HepG2 (cell line): ENCODE data around the gene WNT2. TPM values are rescaled to one million over a fixed set of nuclear protein-coding genes. Genes with fewer than 3 reads are reported as not detected.

ENCODE experiments used
- ATAC-seq: fragments of 200-7000 bp; cut with Tn5 transposase; 3 replicates; pipeline ENCODE4 v1.9.1; 2020; ENCODE audit warnings: mild to moderate bottlenecking, moderate library complexity
- BruUV-seq: library from RNA; stranded (reverse); fragments of 400-500 nt; replicated peaks from 2 replicates; lab custom pipeline; 2021; lab: Mats Ljungman, UMichigan
- CTCF ChIA-PET: fragments of 300-600 bp; formaldehyde crosslinking; extraction: SDS; loops from one replicate; lab custom pipeline; 2021; ENCODE audit warnings: low total read pairs, inconsistent platforms, low intra/inter-chr PET ratio; lab: Yijun Ruan, JAX
- POLR2A ChIA-PET: fragments of 350-600 bp; sonication (Branson Sonifier 250); formaldehyde crosslinking; loops from one replicate; lab custom pipeline; 2020; ENCODE audit warnings: antibody characterized with exemption, inconsistent platforms; lab: Yijun Ruan, JAX
- DNase-seq: peaks from one replicate; pipeline ENCODE4 v3.0.0-alpha.2; 2015; ENCODE audit warnings: low spot score
- FAIRE-seq: peaks from 3 replicates; lab custom pipeline; 2011; peaks lifted over from hg19 to GRCh38; lab: Jason Lieb, UNC
- H2AFZ ChIP-seq: one replicate; pipeline ENCODE4 v1.6.1; 2011; ENCODE audit warnings: low read length, inconsistent platforms
- H3K27ac ChIP-seq: fragments of 300-600 bp; 3 replicates; pipeline ENCODE4 v1.8.0; 2011; ENCODE audit warnings: mixed run types, mild to moderate bottlenecking, mixed read lengths, low read length, inconsistent platforms; ENCODE audit not compliant: insufficient read depth; ENCODE audit errors: extremely low read length
- H3K27me3 ChIP-seq, 2 experiments: fragments of 200-600 bp in 1 of 2; 2 replicates in 1 of 2; 3 replicates in 1 of 2; pipeline versions ENCODE4 v1.6.0 to v1.8.0; 2011; ENCODE audit warnings: low read length in 2 of 2, mild to moderate bottlenecking in 2 of 2, moderate library complexity in 2 of 2, inconsistent platforms in 1 of 2; ENCODE audit not compliant: insufficient read depth in 2 of 2, control insufficient read depth in 1 of 2
- H3K36me3 ChIP-seq, 2 experiments: fragments of 200-600 bp in 1 of 2; replicated peaks in 1 of 2; 2 replicates in 1 of 2; 3 replicates in 1 of 2; pipeline versions ENCODE4 v1.5.1 to v1.8.0; 2011; ENCODE audit warnings: low read length in 2 of 2, inconsistent platforms in 1 of 2; ENCODE audit not compliant: insufficient read depth in 2 of 2, control insufficient read depth in 1 of 2
- H3K4me1 ChIP-seq: 2 replicates; pipeline ENCODE4 v1.5.1; 2012; ENCODE audit warnings: low read length, inconsistent platforms; ENCODE audit not compliant: insufficient read depth
- H3K4me2 ChIP-seq: 2 replicates; pipeline ENCODE4 v1.6.0; 2011; ENCODE audit warnings: low read depth, low read length, inconsistent platforms
- H3K4me3 ChIP-seq, 3 experiments: fragments of 200-600 bp in 1 of 3; sonication (generic), shearing (Covaris generic) in 1 of 3; replicated peaks in 1 of 3; 2 replicates each; pipeline ENCODE4 v1.5.1; 2011 to 2016; ENCODE audit warnings: low read length in 3 of 3, inconsistent platforms in 2 of 3, low read depth in 2 of 3, mild to moderate bottlenecking in 2 of 3, control low read depth in 1 of 3, mixed read lengths in 1 of 3; ENCODE audit not compliant: insufficient read depth in 1 of 3
- H3K79me2 ChIP-seq: one replicate; pipeline ENCODE4 v1.6.1; 2011; ENCODE audit warnings: low read length, inconsistent platforms; ENCODE audit not compliant: insufficient read depth
- H3K9ac ChIP-seq: 2 replicates; pipeline ENCODE4 v1.6.0; 2011; ENCODE audit warnings: mild to moderate bottlenecking, low read depth, low read length, inconsistent platforms; ENCODE audit not compliant: insufficient read depth
- H3K9me3 ChIP-seq: 2 replicates; pipeline ENCODE4 v1.5.1; 2012; ENCODE audit warnings: mild to moderate bottlenecking, low read length
- H4K20me1 ChIP-seq: 2 replicates; pipeline ENCODE4 v1.6.0; 2011; ENCODE audit warnings: inconsistent platforms, mild to moderate bottlenecking, low read length, moderate library complexity; ENCODE audit not compliant: insufficient read depth
- ATF1 ChIP-seq: IDR thresholded peaks from 2 replicates; pipeline ENCODE4 v1.6.1; 2016; ENCODE audit warnings: mild to moderate bottlenecking, control low read depth
- BHLHE40 ChIP-seq: IDR thresholded peaks from 2 replicates; pipeline ENCODE4 v1.6.1; 2011; ENCODE audit warnings: low read length, improper control_type of control experiment
- HNRNPLL ChIP-seq: fragments of 200-400 bp; formaldehyde crosslinking; IDR thresholded peaks from 2 replicates; pipeline ENCODE4 v1.6.1; 2017; ENCODE audit warnings: mild to moderate bottlenecking, low read depth, low read length; ENCODE audit not compliant: poor library complexity, severe bottlenecking
- SMYD3 ChIP-seq: sonication (generic); formaldehyde crosslinking; IDR thresholded peaks from 2 replicates; pipeline ENCODE4 v1.8.1; 2023; ENCODE audit warnings: mild to moderate bottlenecking, missing genetic modification reagents
- TAF1 ChIP-seq: sonication (generic); formaldehyde crosslinking; IDR thresholded peaks from 2 replicates; pipeline ENCODE4 v1.4.0; 2020; ENCODE audit warnings: missing genetic modification reagents
- YEATS2 ChIP-seq: sonication (generic); formaldehyde crosslinking; IDR thresholded peaks from 2 replicates; pipeline ENCODE4 v1.4.0; 2020; ENCODE audit warnings: missing genetic modification reagents, borderline replicate concordance
- ZNF574 ChIP-seq: sonication (generic); formaldehyde crosslinking; IDR thresholded peaks from 2 replicates; pipeline ENCODE4 v1.4.0; 2020; ENCODE audit warnings: missing genetic modification reagents
- ZNF710 ChIP-seq: sonication (generic); formaldehyde crosslinking; IDR thresholded peaks from 2 replicates; pipeline ENCODE4 v1.5.0; 2020; ENCODE audit warnings: mild to moderate bottlenecking, missing genetic modification reagents, borderline replicate concordance
- ZNF772 ChIP-seq: sonication (generic); formaldehyde crosslinking; IDR thresholded peaks from 2 replicates; pipeline ENCODE4 v1.5.0; 2020; ENCODE audit warnings: mild to moderate bottlenecking, missing genetic modification reagents
- ZNF776 ChIP-seq: sonication (generic); formaldehyde crosslinking; IDR thresholded peaks from 2 replicates; pipeline ENCODE4 v1.4.0; 2020; ENCODE audit warnings: mild to moderate bottlenecking, missing genetic modification reagents
- ZNF792 ChIP-seq: IDR thresholded peaks from 2 replicates; pipeline ENCODE4 v1.6.1; 2016
- WGBS: methylation state at CpG from one replicate; pipeline ENCODE4 v1.1.6; 2017; ENCODE audit warnings: low lambda C conversion rate; 5-methylcytosine and 5-hydroxymethylcytosine counted together
- in situ Hi-C: cut with HindIII; loops from 2 replicates; pipeline ENCODE4 v1.10.0; 2017; ENCODE audit warnings: low pct_unique_long_range_greater_than_20kb; ENCODE audit not compliant: extremely low pct_ligation_motif_present
- intact Hi-C: fragments of 100-400 bp; cut with micrococcal nuclease; formaldehyde crosslinking; loops from one replicate; pipeline ENCODE4 v1.10.0; 2022; ENCODE audit not compliant: unreplicated experiment
- polyA plus RNA-seq, 8 experiments: library from polyadenylated mRNA; depleted of rRNA in 3 of 8; stranded (reverse) in 7 of 8; unstranded in 1 of 8; fragments of >200 nt; fragmentation: Illumina TruSeq in 4 of 8; extraction: Trizol in 4 of 8; gene quantifications; 2 replicates each; pipeline versions ENCODE4 v1.2.1 to v1.2.3, GENCODE V29; 2011 to 2016; ENCODE audit warnings: low read depth in 4 of 8, missing spikeins in 1 of 8, mixed read lengths in 1 of 8; ENCODE audit not compliant: insufficient read depth in 1 of 8
- total RNA-seq, 5 experiments: library from RNA; depleted of rRNA; stranded (reverse); fragments of >200 nt; fragmentation: Illumina TruSeq; extraction: Trizol; gene quantifications; 2 replicates each; pipeline ENCODE4 v1.2.3, GENCODE V29; 2016; ENCODE audit warnings: low read depth in 1 of 5

Gene WNT2
- total and polyA plus RNA-seq, 2 of the 13 experiments (the other 11 are each of a cell fraction or from before 2014, with no cell fraction given): not detected

GRCh38 chr7:117297606-117298005 is 25.3 kb downstream of the WNT2 start (continued):
- TF ChIP-seq ZNF574 (CRISPR knock-in tag): no peak
- no peak for TF ChIP-seq ZNF772 (CRISPR knock-in tag)
- TF ChIP-seq, all 625 proteins: peak for 0

GRCh38 chr7:117296066-117296465 is 26.8 kb downstream of the WNT2 start:
- ChIA-PET POLR2A (no interaction called here), CTCF (no interaction called here)
- WGBS: no CpG with 5 or more reads among the region's 3 CpGs
- no peak overlapping the region for H3K9ac ChIP-seq
- H2AFZ ChIP-seq: no peak overlapping the region
- no peaks in the 10 kb centered on the region for H3K36me3 ChIP-seq
- intact Hi-C loops (no loop called here), in situ Hi-C loops (no loop called here)
- no peaks in the 10 kb centered on the region for H3K79me2 ChIP-seq
- H3K27me3 ChIP-seq: peaks cover 0 to 16% of the 10 kb centered on the region in 2 experiments; a peak in 3 of 5 replicates
- no TSS peak for BruUV-seq
- H3K9me3 ChIP-seq: no peaks in the 10 kb centered on the region
- ATAC-seq (no peak), DNase-seq (no peak), FAIRE-seq (no peak)
- H3K4me3 ChIP-seq: no peak overlapping the region
- H3K4me1 ChIP-seq: no peaks in the 10 kb centered on the region
- no peak overlapping the region for H3K4me2 ChIP-seq
- no peak overlapping the region for H3K27ac ChIP-seq
- H4K20me1 ChIP-seq: no peaks in the 10 kb centered on the region
- TF ChIP-seq YEATS2 (CRISPR knock-in tag): no peak
- TF ChIP-seq TAF1 (CRISPR knock-in tag): no peak
- no peak for TF ChIP-seq HNRNPLL
- TF ChIP-seq ZNF776: no peak
- no peak for TF ChIP-seq SMYD3 (CRISPR knock-in tag)
- no peak for TF ChIP-seq ATF1 (CRISPR knock-in tag)
- TF ChIP-seq BHLHE40: no peak
- TF ChIP-seq ZNF792 (CRISPR knock-in tag): no peak
- no peak for TF ChIP-seq ZNF710
